Kidney epithelial cell (primary cell): ENCODE results near the gene PTPRU. TPM values are rescaled to one million over a fixed set of nuclear protein-coding genes. Genes with fewer than 3 reads are reported as not detected.

ENCODE experiments used
- DNase-seq: peaks from one replicate; pipeline ENCODE4 v3.0.0-alpha.2; 2010; ENCODE audit warnings: low read depth
- H3K27me3 ChIP-seq: 2 replicates; pipeline ENCODE4 v1.6.0; 2011; ENCODE audit warnings: low read length; ENCODE audit not compliant: control insufficient read depth, insufficient read depth
- H3K36me3 ChIP-seq: 2 replicates; pipeline ENCODE4 v1.5.1; 2011; ENCODE audit warnings: low read length; ENCODE audit not compliant: control insufficient read depth, insufficient read depth
- H3K4me3 ChIP-seq: 2 replicates; pipeline ENCODE4 v1.5.1; 2011; ENCODE audit warnings: low read depth, mild to moderate bottlenecking, control low read depth, low read length
- total RNA-seq: library from RNA; depleted of rRNA; stranded (reverse); fragments of >200 nt; gene quantifications from 2 replicates; pipeline ENCODE4 v1.2.3, GENCODE V29; 2015
- TF ChIP-seq, protein P1 (sequence below): IDR thresholded peaks from 2 replicates; pipeline ENCODE4 v1.5.1; 2011; ENCODE audit warnings: mild to moderate bottlenecking, moderate library complexity, low read length, control low read depth, inconsistent platforms; ENCODE audit not compliant: insufficient read depth, poor library complexity, severe bottlenecking

PTPRU gene
- total RNA-seq, 1 donor from 2014 or later: 55.4 TPM

- H3K4me3 ChIP-seq: peak overlapping the region; percentile 82
- DNase-seq: no peak
- no peaks in the 10 kb centered on the region for H3K27me3 ChIP-seq
- no peaks in the 10 kb centered on the region for H3K36me3 ChIP-seq
- TF ChIP-seq, protein P1, sequence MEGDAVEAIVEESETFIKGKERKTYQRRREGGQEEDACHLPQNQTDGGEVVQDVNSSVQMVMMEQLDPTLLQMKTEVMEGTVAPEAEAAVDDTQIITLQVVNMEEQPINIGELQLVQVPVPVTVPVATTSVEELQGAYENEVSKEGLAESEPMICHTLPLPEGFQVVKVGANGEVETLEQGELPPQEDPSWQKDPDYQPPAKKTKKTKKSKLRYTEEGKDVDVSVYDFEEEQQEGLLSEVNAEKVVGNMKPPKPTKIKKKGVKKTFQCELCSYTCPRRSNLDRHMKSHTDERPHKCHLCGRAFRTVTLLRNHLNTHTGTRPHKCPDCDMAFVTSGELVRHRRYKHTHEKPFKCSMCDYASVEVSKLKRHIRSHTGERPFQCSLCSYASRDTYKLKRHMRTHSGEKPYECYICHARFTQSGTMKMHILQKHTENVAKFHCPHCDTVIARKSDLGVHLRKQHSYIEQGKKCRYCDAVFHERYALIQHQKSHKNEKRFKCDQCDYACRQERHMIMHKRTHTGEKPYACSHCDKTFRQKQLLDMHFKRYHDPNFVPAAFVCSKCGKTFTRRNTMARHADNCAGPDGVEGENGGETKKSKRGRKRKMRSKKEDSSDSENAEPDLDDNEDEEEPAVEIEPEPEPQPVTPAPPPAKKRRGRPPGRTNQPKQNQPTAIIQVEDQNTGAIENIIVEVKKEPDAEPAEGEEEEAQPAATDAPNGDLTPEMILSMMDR: no peak
Observed at GRCh38 chr1:29237129-29237821, 953 bp downstream of the PTPRU start.

DNA sequence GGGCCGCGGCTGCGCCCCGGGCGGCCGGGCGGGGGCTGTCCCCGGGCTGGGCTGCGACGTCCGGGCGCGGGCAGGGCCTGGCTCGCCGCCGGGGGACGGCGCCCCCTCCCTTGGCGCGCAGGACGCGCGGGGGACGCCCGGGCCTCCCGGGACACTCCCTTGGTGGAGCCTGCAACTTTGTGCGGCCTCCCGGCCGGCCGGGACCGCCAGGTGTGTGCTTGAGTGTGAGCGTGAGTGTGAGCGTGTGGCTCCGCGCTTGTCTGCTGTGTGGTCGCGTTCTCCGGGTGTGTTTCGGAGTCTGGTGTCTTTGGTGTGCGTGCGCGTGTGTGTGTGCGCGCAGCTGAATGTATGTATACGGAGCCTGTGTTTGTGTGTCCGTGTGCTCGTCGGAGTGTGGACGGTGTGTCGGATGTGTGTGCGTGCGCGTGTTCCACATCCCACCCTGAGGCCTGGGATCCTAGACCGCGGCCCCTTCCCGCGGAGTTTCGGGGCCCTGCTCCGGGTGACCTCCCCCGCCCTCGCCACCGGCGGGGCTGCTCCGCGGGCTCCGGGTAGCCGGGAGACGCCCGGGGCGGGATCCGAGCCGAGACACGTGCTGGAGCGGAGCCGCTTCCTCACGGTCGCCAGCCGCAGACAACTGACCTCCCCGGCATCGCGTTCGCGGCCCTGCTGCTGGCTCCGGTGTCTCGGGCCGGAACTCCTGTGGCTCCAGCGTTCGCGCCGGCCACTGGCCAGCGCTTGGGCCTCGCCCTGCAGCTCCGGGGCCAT lies 1.7 kb downstream of the PTPRU start:
- Histone ChIP-seq H3K27me3 (no peaks in the 10 kb centered on the region), H3K4me3 (peak overlapping the region; percentile 67), H3K36me3 (no peaks in the 10 kb centered on the region)
- TF ChIP-seq, protein P1: no peak
- DNase-seq: no peak

GRCh38 chr1:29238620-29239002 lies 2.3 kb downstream of the PTPRU start:
- TF ChIP-seq, protein P1: no peak
- H3K27me3 ChIP-seq: no peaks in the 10 kb centered on the region
- DNase-seq: no peak

DNA sequence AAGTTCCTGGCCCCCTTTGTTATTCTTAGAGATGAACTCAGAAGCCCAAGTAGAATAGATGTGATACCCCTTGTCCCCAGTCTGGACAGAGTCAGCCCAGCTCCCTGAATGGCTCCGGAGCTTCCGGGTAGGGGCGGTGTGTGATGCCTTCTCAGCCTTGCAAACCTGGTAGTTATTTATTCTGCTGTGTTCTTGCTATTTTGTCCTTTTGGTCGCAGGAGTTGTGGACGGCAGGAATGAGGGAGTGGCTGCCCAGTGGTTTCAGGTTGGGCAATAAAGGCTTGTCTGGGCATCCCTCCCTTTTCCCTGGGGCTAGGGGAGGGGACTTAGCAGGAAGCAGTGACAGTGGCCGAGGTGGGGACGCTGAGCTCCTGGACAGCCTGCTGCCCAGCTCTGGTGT lies 2.8 kb downstream of the PTPRU start:
- peak; percentile 60 for DNase-seq
- Histone ChIP-seq H3K4me3 (no peak overlapping the region), H3K36me3 (no peaks in the 10 kb centered on the region), H3K27me3 (no peaks in the 10 kb centered on the region)
- TF ChIP-seq, protein P1: no peak

More at GRCh38 chr1:29238620-29239002, 2.3 kb downstream of the PTPRU start:
- peak overlapping the region; percentile 67 for H3K4me3 ChIP-seq
- no peaks in the 10 kb centered on the region for H3K36me3 ChIP-seq

DNA sequence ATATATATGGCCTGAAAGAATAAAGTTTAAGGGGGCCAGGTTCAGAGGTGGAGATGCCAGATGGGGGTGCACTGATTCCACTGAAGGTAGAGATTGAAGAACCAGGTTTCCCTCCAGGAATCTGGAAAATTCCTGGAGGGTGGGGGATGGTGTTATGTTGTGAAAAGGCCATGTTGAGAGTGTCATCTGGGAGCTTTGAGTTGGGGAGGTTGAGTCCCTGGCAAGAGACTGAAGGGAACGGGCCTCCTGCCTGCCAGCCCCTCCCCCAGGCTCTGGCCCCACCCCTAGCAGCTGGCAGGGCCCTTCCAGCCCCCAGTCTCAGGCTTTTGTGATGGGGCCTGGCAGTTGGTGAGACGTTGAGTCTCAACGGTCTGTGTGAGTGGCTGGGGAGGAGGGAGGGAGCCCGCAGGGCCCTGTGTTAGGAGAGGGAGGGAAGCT lies 4.1 kb downstream of the PTPRU start:
- H3K4me3 ChIP-seq: no peak overlapping the region
- no peaks in the 10 kb centered on the region for H3K36me3 ChIP-seq
- TF ChIP-seq, protein P1: no peak
- no peak for DNase-seq
- H3K27me3 ChIP-seq: no peaks in the 10 kb centered on the region
